Stimulated activated naive CD4-positive, alpha-beta T cell treated with Interleukin-2 at 50 U/mL for 16 hours (primary cell): ENCODE results near the gene OSBPL10.

ENCODE experiments used
- DNase-seq: peaks from one replicate; lab custom pipeline; 2025; lab: John Stamatoyannopoulos, UW

OSBPL10 gene

DNA sequence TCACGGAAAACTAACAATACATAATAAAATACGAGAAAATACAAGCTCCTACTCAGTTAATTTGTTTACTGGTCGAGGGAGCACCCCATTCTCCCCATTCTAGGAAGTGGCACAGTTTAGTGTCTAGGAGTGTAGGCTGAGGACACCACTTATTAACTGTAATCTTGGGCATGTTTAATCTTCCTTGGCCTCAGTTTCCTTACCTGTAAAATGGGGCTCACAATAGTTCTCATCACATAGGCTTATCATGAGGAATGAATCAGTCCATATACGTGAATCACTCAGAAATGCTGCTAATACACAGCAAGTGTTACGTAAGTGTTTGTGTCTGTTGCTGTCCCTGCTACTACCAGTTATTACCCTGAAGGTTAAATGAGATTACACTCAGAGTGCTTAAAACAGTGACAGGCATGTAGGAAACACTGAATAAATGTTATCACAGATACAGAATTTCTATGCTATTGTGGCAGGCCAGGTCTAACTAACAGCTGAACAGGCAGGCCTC is 210.2 kb downstream of the OSBPL10 start:
- DNase-seq, result no peak

- DNase-seq, result peak; percentile 21
These were observed 212.5 kb downstream of the OSBPL10 start for GRCh38 chr3:31768479-31769125.

- DNase-seq, result no peak
These were observed 213.1 kb downstream of the OSBPL10 start for GRCh38 chr3:31767920-31768319.

- no peak for DNase-seq
These were observed 214.4 kb downstream of the OSBPL10 start for GRCh38 chr3:31766669-31767068.

DNA sequence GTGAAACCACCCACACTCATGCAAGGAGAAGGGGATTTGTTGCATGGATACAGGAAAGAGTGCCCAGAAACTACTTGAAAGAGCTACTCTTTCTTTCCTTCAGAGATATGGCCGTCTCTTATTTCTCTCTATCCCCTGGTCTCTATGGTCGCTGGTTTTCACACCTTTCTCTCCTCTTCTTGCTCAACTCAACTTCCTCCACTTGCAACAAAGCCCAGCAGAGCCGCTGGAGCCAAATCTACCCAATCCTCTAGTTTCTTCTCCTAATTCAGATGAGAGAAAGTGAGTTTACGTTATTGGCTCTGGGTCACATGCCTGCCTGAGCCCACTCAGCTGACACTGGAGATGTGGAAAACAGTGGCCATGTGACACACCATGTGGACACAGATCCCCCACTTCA is 215.2 kb downstream of the OSBPL10 start:
- DNase-seq, result no peak

- DNase-seq, result no peak
These were observed 217.3 kb downstream of the OSBPL10 start for GRCh38 chr3:31763731-31764130.

GRCh38 chr3:31762888-31763351 is 218.1 kb downstream of the OSBPL10 start:
- DNase-seq, result no peak

GRCh38 chr3:31762097-31762764 is 218.8 kb downstream of the OSBPL10 start:
- no peak for DNase-seq

DNA sequence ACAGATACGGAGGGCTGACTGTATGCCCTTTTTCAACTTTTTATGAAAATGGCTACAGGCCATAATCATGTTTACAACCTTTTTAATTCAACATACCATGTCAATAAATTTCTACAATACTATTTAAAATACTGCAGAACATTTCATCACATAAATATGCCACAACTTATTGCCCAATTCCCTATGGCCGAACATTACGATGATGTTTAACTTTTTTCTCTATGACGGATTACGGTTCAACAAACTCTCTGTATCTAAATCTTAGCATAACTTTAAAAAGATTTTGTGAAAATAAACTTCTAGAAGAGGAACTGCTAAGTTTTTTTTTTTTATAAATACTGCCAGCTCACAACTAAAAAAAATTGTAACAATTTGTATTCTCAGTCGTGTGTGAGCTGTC is 220.4 kb downstream of the OSBPL10 start:
- no peak for DNase-seq

DNA sequence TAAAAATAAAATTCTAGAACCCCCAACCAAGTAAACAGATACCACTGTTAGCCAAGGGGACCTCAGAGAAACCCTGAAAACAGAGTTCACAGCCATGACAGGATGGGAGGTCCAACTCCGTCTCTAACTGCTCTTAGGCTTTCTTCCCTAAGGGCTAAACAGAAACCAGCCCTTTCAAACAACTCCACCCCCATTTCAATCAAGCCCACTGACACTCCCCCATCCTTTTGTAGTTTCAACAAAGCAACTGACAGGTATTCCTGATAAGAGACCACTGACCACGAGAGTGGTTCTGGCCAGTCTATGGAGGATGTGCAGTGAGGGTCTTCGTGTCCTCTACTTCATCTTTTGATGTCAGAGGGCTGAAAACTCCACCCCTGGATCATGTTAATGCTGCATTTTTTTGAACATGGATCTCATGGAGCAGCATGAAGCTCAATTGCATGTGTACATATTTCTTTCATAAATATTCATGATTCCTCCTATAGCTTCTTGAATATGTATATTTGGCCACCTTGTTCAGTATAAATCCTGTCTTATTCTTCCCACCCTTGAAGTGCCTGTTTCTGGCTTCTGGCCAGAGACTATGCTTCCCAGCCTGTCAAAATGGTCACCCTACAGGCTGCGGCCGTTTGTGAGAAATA is 222.6 kb downstream of the OSBPL10 start:
- DNase-seq, result no peak

GRCh38 chr3:31755926-31756658 is 225.0 kb downstream of the OSBPL10 start:
- DNase-seq, result peak; percentile 11

DNA sequence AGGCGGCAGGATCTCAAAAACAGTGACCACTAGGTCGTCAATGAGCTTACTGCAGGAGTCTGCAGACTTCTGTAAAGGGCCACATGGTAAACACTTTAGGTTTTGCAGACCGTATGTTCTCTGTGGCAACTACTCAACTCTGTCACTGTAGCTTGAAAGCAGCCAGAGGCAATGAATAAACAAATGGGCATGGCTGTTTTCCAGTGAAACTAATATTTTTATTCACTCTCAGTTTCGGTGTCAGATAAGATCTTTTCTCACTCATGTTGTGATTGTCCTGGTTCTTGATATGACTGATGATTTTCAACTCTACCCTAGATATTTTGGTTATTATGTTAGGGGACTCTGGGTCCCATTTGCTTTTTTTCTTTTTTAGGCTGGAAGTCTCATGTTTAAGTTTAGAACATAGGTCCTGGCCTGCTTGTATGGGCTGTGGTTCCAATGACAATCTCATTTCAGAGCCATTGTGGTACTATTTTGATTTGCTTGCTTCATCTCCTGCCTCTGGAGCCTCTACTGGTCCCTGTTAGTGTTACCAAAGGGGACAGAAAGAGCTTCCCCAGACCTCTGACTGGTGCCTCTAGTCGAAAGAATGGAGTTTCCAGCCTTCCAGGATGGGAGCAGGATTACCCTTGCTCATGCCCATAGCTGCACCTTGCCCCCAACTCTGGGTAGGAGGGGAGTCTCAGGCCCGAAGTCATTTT is 226.3 kb downstream of the OSBPL10 start:
- no peak for DNase-seq

- no peak for DNase-seq
These were observed 228.0 kb downstream of the OSBPL10 start for GRCh38 chr3:31753050-31753425.

- no peak for DNase-seq
These were observed 228.6 kb downstream of the OSBPL10 start for GRCh38 chr3:31752305-31753049.

GRCh38 chr3:31750341-31750740 is 230.7 kb downstream of the OSBPL10 start:
- no peak for DNase-seq

DNA sequence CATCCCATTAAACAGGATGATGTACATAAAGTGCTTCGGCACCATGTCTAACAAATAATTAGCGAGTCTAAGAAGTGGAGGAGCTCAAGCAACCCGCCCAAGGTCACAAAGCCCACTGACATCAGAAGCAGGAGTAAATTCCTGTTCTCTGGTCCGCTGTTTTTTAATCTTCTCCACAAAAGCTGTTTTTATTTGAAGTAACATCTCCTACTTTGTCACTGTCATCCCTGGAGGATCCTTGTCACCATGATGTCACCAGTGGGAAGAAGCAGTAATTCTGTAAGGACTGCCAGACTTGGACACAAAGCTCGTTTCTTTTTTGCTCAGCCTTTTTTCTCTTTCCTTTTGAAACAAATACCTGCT is 232.1 kb downstream of the OSBPL10 start:
- no peak for DNase-seq

DNA sequence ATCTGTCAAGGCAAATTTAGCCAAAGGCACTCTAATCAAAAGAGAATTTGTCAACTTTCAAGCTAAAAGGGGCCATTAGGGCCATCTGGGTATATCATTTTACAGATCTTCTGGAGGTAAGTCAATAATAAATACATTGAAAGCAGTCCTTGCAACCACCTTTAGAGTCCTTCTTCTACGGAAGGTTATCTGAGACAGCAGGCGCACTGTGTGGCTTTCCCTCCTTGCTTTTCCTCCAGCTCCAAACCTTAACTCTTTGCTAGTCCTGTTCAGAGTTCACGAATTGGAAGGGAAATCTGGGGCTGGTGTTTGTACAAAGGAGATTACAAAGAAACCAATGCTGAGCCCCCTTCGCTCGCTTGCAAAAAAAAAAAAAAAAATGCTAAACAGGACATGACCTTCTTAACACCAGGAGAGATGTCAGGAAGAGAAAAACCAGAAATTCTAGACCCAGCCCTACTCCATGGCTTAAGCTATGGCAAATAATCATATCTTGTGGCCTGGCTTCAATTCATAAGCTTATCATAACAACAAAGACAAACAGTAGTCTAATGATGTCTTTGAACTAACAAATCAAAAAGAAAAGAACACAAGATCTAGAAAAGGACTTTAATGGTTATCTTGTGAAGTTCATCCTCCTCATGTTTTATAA is 232.7 kb downstream of the OSBPL10 start:
- no peak for DNase-seq

DNA sequence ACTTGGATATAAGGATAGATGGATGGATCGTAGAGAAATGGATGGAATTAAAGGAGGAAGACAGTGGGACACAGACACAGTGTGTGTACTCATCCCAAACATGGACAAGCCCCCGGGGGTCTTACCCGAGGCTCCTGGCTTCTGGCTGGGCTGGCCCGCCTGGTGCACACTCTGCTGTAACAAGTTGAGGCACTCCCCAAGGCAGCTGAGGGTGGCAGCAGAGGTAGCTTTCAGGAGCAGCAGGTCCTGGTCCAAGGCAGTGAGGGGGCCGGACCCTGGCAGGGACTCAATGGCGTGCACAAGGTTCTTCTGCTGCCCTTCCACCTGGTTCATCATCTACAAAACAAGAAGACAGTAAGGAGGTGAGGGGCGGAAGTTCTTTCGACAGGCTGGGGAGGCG is 233.3 kb downstream of the OSBPL10 start:
- DNase-seq, result no peak

- DNase-seq, result no peak
These were observed 236.1 kb downstream of the OSBPL10 start for GRCh38 chr3:31744913-31745312.

GRCh38 chr3:31743331-31744089 is 237.6 kb downstream of the OSBPL10 start:
- no peak for DNase-seq
